B cell (primary cell): ENCODE results near the gene HIP1. TPM values are rescaled to one million over a fixed set of nuclear protein-coding genes. Genes with fewer than 3 reads are reported as not detected.
"Not testable (repeated sequence)": the region's sequence is repeated elsewhere in the genome, so short reads cannot be mapped to it uniquely, and the experiment has no call there.

ENCODE experiments used
- ATAC-seq: fragments of 200-7000 bp; cut with Tn5 transposase; one replicate; pipeline ENCODE4 v1.10.0; 2021; ENCODE audit warnings: low read depth, mild to moderate bottlenecking, moderate number of reproducible peaks, moderate library complexity
- CTCF ChIA-PET: fragments of 350-600 bp; sonication (Branson Sonifier 250); formaldehyde crosslinking; loops from one replicate; lab custom pipeline; 2021; ENCODE audit warnings: antibody characterized with exemption, inconsistent platforms; lab: Charles Lee
- POLR2A ChIA-PET: fragments of 350-600 bp; sonication (Branson Sonifier 250); formaldehyde crosslinking; loops from one replicate; lab custom pipeline; 2021; ENCODE audit warnings: antibody characterized with exemption; lab: Charles Lee
- DNase-seq: peaks from one replicate; pipeline ENCODE4 v3.0.0; 2013
- H2AFZ ChIP-seq: 2 replicates; pipeline ENCODE4 v1.6.1; 2012; ENCODE audit warnings: mild to moderate bottlenecking, low read depth, low read length; ENCODE audit not compliant: insufficient read depth, poor library complexity, severe bottlenecking
- H3K27ac ChIP-seq, 2 donors: 1 replicate in 1 of 2; 2 replicates in 1 of 2; pipeline ENCODE4 v1.5.1; 2012 to 2013; ENCODE audit warnings: low read length in 2 of 2, mild to moderate bottlenecking in 2 of 2, moderate library complexity in 1 of 2
- H3K27me3 ChIP-seq, 4 experiments: fragments of 200-600 bp in 1 of 4; sonication (generic) in 1 of 4; replicated peaks in 1 of 4; 1 replicate in 2 of 4; 2 replicates in 2 of 4; pipeline versions ENCODE4 v1.6.1 to v1.7.0; 2013 to 2016; ENCODE audit warnings: low read length in 3 of 4, mild to moderate bottlenecking in 2 of 4, mixed read lengths in 1 of 4, moderate library complexity in 1 of 4; ENCODE audit not compliant: insufficient read depth in 4 of 4, control insufficient read depth in 3 of 4; ENCODE audit errors: control extremely low read depth in 1 of 4
- H3K36me3 ChIP-seq, 2 experiments: replicated peaks in 1 of 2; 1 replicate in 1 of 2; 2 replicates in 1 of 2; pipeline versions ENCODE4 v1.6.1 to v1.7.1; 2013; ENCODE audit warnings: low read length in 1 of 2; ENCODE audit not compliant: insufficient read depth in 2 of 2, control insufficient read depth in 1 of 2; ENCODE audit errors: control extremely low read depth in 1 of 2, extremely low read depth in 1 of 2
- H3K4me1 ChIP-seq, 2 donors: fragments of 200-600 bp in 1 of 2; sonication (generic) in 1 of 2; 1 replicate in 1 of 2; 2 replicates in 1 of 2; pipeline versions ENCODE4 v1.5.1 to v1.6.1; 2013 to 2017; ENCODE audit warnings: low read length in 2 of 2; ENCODE audit not compliant: control insufficient read depth in 2 of 2, insufficient read depth in 2 of 2
- H3K4me2 ChIP-seq: replicated peaks from 2 replicates; pipeline ENCODE3; 2012; ENCODE audit warnings: mild to moderate bottlenecking, low read depth, low read length; ENCODE audit not compliant: poor library complexity, severe bottlenecking
- H3K4me3 ChIP-seq, 5 experiments: fragments of 200-600 bp in 1 of 5; sonication (generic) in 1 of 5; 1 replicate in 3 of 5; 2 replicates in 2 of 5; pipeline versions ENCODE4 v1.5.1 to v1.7.0; 2011 to 2016; ENCODE audit warnings: low read length in 4 of 5, mild to moderate bottlenecking in 4 of 5, low read depth in 2 of 5, control low read depth in 1 of 5, moderate library complexity in 1 of 5; ENCODE audit not compliant: insufficient read depth in 1 of 5; ENCODE audit errors: control extremely low read depth in 1 of 5, extremely low read depth in 1 of 5
- H3K79me2 ChIP-seq: fragments of 200-600 bp; sonication (generic); one replicate; pipeline ENCODE4 v1.6.0; 2016; ENCODE audit warnings: low read length; ENCODE audit not compliant: control insufficient read depth, insufficient read depth
- H3K9ac ChIP-seq: fragments of 200-600 bp; sonication (generic); 2 replicates; pipeline ENCODE4 v1.6.1; 2017; ENCODE audit warnings: mild to moderate bottlenecking, low read length, moderate library complexity
- H3K9me3 ChIP-seq, 3 donors: one replicate each; pipeline versions ENCODE4 v1.6.1 to v1.7.1; 2013; ENCODE audit warnings: low read length in 2 of 3; ENCODE audit not compliant: control insufficient read depth in 2 of 3, insufficient read depth in 1 of 3; ENCODE audit errors: control extremely low read depth in 1 of 3
- H4K20me1 ChIP-seq: 2 replicates; pipeline ENCODE4 v1.6.0; 2012; ENCODE audit warnings: mild to moderate bottlenecking, low read length; ENCODE audit not compliant: insufficient read depth, control insufficient read depth, poor library complexity, severe bottlenecking
- H3K27ac Mint-ChIP-seq: one replicate; pipeline ENCODE4 v1.8.0; 2021; ENCODE audit warnings: mixed read lengths
- H3K27me3 Mint-ChIP-seq: one replicate; pipeline ENCODE4 v1.8.0; 2021; ENCODE audit warnings: mixed read lengths
- H3K4me1 Mint-ChIP-seq: one replicate; pipeline ENCODE4 v1.8.0; 2021; ENCODE audit warnings: mixed read lengths
- H3K4me3 Mint-ChIP-seq: one replicate; pipeline ENCODE4 v1.8.0; 2021; ENCODE audit warnings: mixed read lengths
- H3K9me3 Mint-ChIP-seq: one replicate; pipeline ENCODE4 v1.8.0; 2022; ENCODE audit warnings: mixed read lengths; ENCODE audit not compliant: insufficient read depth
- CTCF ChIP-seq: fragments of 200-600 bp; IDR thresholded peaks from one replicate; pipeline ENCODE4 v1.8.0; 2022; ENCODE audit warnings: antibody characterized with exemption, mild to moderate bottlenecking
- EZH2 ChIP-seq: IDR thresholded peaks from 2 replicates; pipeline ENCODE4 v1.6.1; 2012; ENCODE audit warnings: borderline replicate concordance, low read depth, mild to moderate bottlenecking, moderate library complexity, low read length; ENCODE audit not compliant: insufficient read depth, poor library complexity, severe bottlenecking
- WGBS: methylation state at CpG from one replicate; pipeline ENCODE4 v1.1.5; 2013; ENCODE audit warnings: missing lambda C conversion rate; ENCODE audit not compliant: insufficient coverage; 5-methylcytosine and 5-hydroxymethylcytosine counted together
- intact Hi-C: fragments of 100-400 bp; cut with micrococcal nuclease; formaldehyde crosslinking; loops from one replicate; pipeline ENCODE4 v1.10.0; 2022
- polyA plus RNA-seq: library from polyadenylated mRNA; depleted of rRNA; stranded (reverse); fragments of >200 nt; gene quantifications from 2 replicates; pipeline ENCODE4 v1.2.3, GENCODE V29; 2012
- total RNA-seq, 2 donors: library from RNA; stranded (reverse); fragments of 120-200 nt in 1 of 2; gene quantifications; 1 replicate in 1 of 2; 2 replicates in 1 of 2; pipeline versions ENCODE4 v1.2.3 to v1.2.4, GENCODE V29; 2013 to 2022

Gene HIP1
- total and polyA plus RNA-seq, 2 donors (not counting 1 experiment from before 2014, with no cell fraction given), result 6.5 to 16.7 TPM

GRCh38 chr7:75635036-75635435 lies 103.7 kb downstream of the HIP1 start:
- intact Hi-C loops, result no loop called here
- ATAC-seq, result no peak
- TF ChIP-seq CTCF (no peak), EZH2 (no peak)
- ChIA-PET POLR2A (no interaction called here), CTCF (interaction anchor here (1.0 kb wide), 1 partner anchor 15 kb away, joined by 3 read pairs; no protein-coding TSS in a partner anchor)
- Mint-ChIP-seq H3K4me3 (no peak overlapping the region), H3K27me3 (no peaks in the 10 kb centered on the region), H3K9me3 (no peaks in the 10 kb centered on the region), H3K4me1 (peaks cover 17% of the 10 kb centered on the region), H3K27ac (no peak overlapping the region)
- no peak for DNase-seq
- H3K9ac ChIP-seq, result no peak overlapping the region
- no peak overlapping the region for H3K4me2 ChIP-seq
- no peak overlapping the region for H3K4me3 ChIP-seq
- H3K79me2 ChIP-seq, result no peaks in the 10 kb centered on the region
- peaks cover 0 to 10% (median 4%) of the 10 kb centered on the region in 4 experiments for H3K27me3 ChIP-seq
- WGBS, result 90% methylated on average over 4 of the region's 5 CpGs
- H3K9me3 ChIP-seq, result no peaks in the 10 kb centered on the region
- H3K36me3 ChIP-seq, result peaks cover 0 to 2% of the 10 kb centered on the region in 2 experiments
- peaks cover 11 to 12% of the 10 kb centered on the region in 2 donors for H3K4me1 ChIP-seq
- H3K27ac ChIP-seq, result no peak overlapping the region
- no peak overlapping the region for H2AFZ ChIP-seq
- H4K20me1 ChIP-seq, result no peaks in the 10 kb centered on the region

DNA sequence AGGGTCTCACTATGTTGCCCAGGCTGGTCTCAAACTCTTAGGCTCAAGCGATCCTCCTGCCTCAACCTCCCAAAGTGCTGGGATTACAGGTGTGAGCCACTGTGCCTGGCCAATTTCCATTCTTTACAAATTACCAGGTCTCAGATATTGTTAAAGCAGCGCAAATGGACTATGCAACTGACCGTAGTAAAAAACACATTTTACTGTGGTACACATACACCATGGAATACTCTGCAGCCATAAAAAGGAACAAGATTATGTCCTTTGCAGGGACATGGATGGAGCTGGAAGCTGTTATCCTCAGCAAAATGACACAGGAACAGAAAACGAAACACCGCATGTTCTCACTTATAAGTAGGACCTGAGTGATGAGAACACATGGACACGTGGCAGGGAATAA lies 106.2 kb downstream of the HIP1 start:
- H3K9me3 ChIP-seq, result peaks cover 0 to 11% (median 6%) of the 10 kb centered on the region in 3 donors
- POLR2A ChIA-PET, H2AFZ ChIP-seq, H3K4me2 ChIP-seq, H3K9me3 Mint-ChIP-seq, H3K4me1 Mint-ChIP-seq, intact Hi-C loops, H3K4me3 Mint-ChIP-seq, H3K79me2 ChIP-seq, H3K4me3 ChIP-seq, H3K27ac ChIP-seq, CTCF ChIA-PET, H3K27ac Mint-ChIP-seq, H3K4me1 ChIP-seq, H4K20me1 ChIP-seq, ATAC-seq, DNase-seq, H3K27me3 ChIP-seq, H3K9ac ChIP-seq, H3K27me3 Mint-ChIP-seq, H3K36me3 ChIP-seq: not testable (repeated sequence)
- WGBS, result 92% methylated on average over 2 of the region's 6 CpGs
